MCF 10A (cell line): ENCODE data around the gene CACNA1B. TPM values are rescaled to one million over a fixed set of nuclear protein-coding genes. Genes with fewer than 3 reads are reported as not detected.

Source experiments
- BruUV-seq: library from RNA; stranded (reverse); fragments of 400-500 nt; replicated peaks from 2 replicates; lab custom pipeline; 2021; lab: Mats Ljungman, UMichigan
- CTCF ChIA-PET: fragments of 300-600 bp; sonication (Branson Sonifier 250); formaldehyde crosslinking; extraction: SDS; loops from one replicate; lab custom pipeline; 2021; ENCODE audit warnings: antibody characterized with exemption, inconsistent platforms; lab: Yijun Ruan, JAX
- POLR2A ChIA-PET: fragments of 300-600, 350-650 bp; sonication (Branson Sonifier 250); formaldehyde crosslinking; extraction: SDS; loops from one replicate; lab custom pipeline; 2020; ENCODE audit warnings: antibody characterized with exemption, inconsistent platforms; lab: Yijun Ruan, JAX
- DNase-seq: peaks from one replicate; pipeline ENCODE4 v3.0.0-alpha.2; 2018; ENCODE audit not compliant: unreplicated experiment
- H3K27ac Mint-ChIP-seq: one replicate; pipeline ENCODE4 v1.8.0; 2022; ENCODE audit warnings: mild to moderate bottlenecking, low read depth, mixed read lengths; ENCODE audit not compliant: unreplicated experiment
- H3K27me3 Mint-ChIP-seq: one replicate; pipeline ENCODE4 v1.8.0; 2022; ENCODE audit warnings: mixed read lengths; ENCODE audit not compliant: insufficient read depth, unreplicated experiment
- H3K36me3 Mint-ChIP-seq: one replicate; pipeline ENCODE4 v1.8.0; 2022; ENCODE audit warnings: mild to moderate bottlenecking, moderate library complexity, mixed read lengths; ENCODE audit not compliant: insufficient read depth, unreplicated experiment
- H3K4me1 Mint-ChIP-seq: one replicate; pipeline ENCODE4 v1.8.0; 2022; ENCODE audit warnings: mixed read lengths; ENCODE audit not compliant: insufficient read depth, unreplicated experiment
- H3K4me3 Mint-ChIP-seq: one replicate; pipeline ENCODE4 v1.8.0; 2022; ENCODE audit warnings: mild to moderate bottlenecking, moderate library complexity, mixed read lengths; ENCODE audit not compliant: unreplicated experiment
- H3K9me3 Mint-ChIP-seq: one replicate; pipeline ENCODE4 v1.8.0; 2022; ENCODE audit warnings: mixed read lengths; ENCODE audit not compliant: unreplicated experiment
- CTCF ChIP-seq: fragments of 200-600 bp; IDR thresholded peaks from one replicate; pipeline ENCODE4 v1.8.0; 2022; ENCODE audit warnings: antibody characterized with exemption, mild to moderate bottlenecking; ENCODE audit not compliant: unreplicated experiment
- intact Hi-C: fragments of 100-400 bp; cut with micrococcal nuclease; formaldehyde crosslinking; loops from 2 replicates; pipeline ENCODE4 v1.14.1; 2022
- total RNA-seq: library from RNA; stranded (reverse); gene quantifications from 2 replicates; pipeline ENCODE4 v1.2.3, GENCODE V29; 2022

Gene CACNA1B
- total RNA-seq, 1 experiment from 2014 or later, result not detected

- H3K9me3 Mint-ChIP-seq, result peaks cover 25% of the 10 kb centered on the region
Observed at GRCh38 chr9:138101444-138102234, 224.1 kb downstream of the CACNA1B start.

GRCh38 chr9:138102246-138103051 lies 224.9 kb downstream of the CACNA1B start:
- DNase-seq, result no peak
- intact Hi-C loops, result no loop called here
- BruUV-seq, result no TSS peak
- ChIA-PET CTCF (interaction anchor here (0.5 kb wide), 1 partner anchor 240 kb away, joined by 3 read pairs; no protein-coding TSS in a partner anchor), POLR2A (no interaction called here)
- Mint-ChIP-seq H3K4me1 (no peaks in the 10 kb centered on the region), H3K4me3 (no peak overlapping the region), H3K27me3 (peaks cover 10% of the 10 kb centered on the region), H3K27ac (no peak overlapping the region), H3K36me3 (no peaks in the 10 kb centered on the region), H3K9me3 (peaks cover 26% of the 10 kb centered on the region)
- no peak for TF ChIP-seq CTCF

More at GRCh38 chr9:138101444-138102234, 224.1 kb downstream of the CACNA1B start:
- BruUV-seq, result no TSS peak
- Mint-ChIP-seq H3K4me3 (no peak overlapping the region), H3K36me3 (no peaks in the 10 kb centered on the region), H3K27me3 (peaks cover 2% of the 10 kb centered on the region), H3K27ac (no peak overlapping the region), H3K4me1 (no peaks in the 10 kb centered on the region)
- DNase-seq, result no peak
- POLR2A ChIA-PET, result no interaction called here
- TF ChIP-seq CTCF, result no peak
- CTCF ChIA-PET, result interaction anchor here (0.5 kb wide), 1 partner anchor 9 kb away, joined by 3 read pairs; no protein-coding TSS in a partner anchor
- intact Hi-C loops, result no loop called here

- no peak for DNase-seq
- BruUV-seq, result no TSS peak
- Mint-ChIP-seq H3K27me3 (peaks cover 12% of the 10 kb centered on the region), H3K4me3 (no peak overlapping the region), H3K36me3 (no peaks in the 10 kb centered on the region), H3K27ac (no peak overlapping the region), H3K4me1 (no peaks in the 10 kb centered on the region), H3K9me3 (peaks cover 22% of the 10 kb centered on the region)
- ChIA-PET POLR2A (no interaction called here), CTCF (no interaction called here)
- no peak for TF ChIP-seq CTCF
- intact Hi-C loops, result no loop called here
Observed at GRCh38 chr9:138103111-138103848, 225.7 kb downstream of the CACNA1B start.
